T-helper 1 cell treated with Interleukin-12 subunit alpha and Interleukin-12 subunit beta and Interleukin-4 antibody, amounts not matched to agents 30 ng/mL and 1 ng/mL, for 36 hours (primary cell): ENCODE measurements around the gene HGFAC. TPM values are rescaled to one million over a fixed set of nuclear protein-coding genes. Genes with fewer than 3 reads are reported as not detected.

Experiments used
- intact Hi-C: fragments of 100-400 bp; cut with micrococcal nuclease; formaldehyde crosslinking; loops from one replicate; pipeline ENCODE4 v1.15.1; 2024
- total RNA-seq: library from RNA; stranded (reverse); gene quantifications from 2 replicates; pipeline ENCODE4 v1.2.3, GENCODE V29; 2022

HGFAC gene
- total RNA-seq, 1 donor from 2014 or later, result not detected

GRCh38 chr4:3423952-3424351 is 17.8 kb upstream of the HGFAC start:
- intact Hi-C loops, result no loop called here

- intact Hi-C loops, result no loop called here
Measured at GRCh38 chr4:3424522-3425095, 17.2 kb upstream of the HGFAC start.

- intact Hi-C loops, result no loop called here
Measured at GRCh38 chr4:3426465-3427133, 15.2 kb upstream of the HGFAC start.

- intact Hi-C loops, result no loop called here
Measured at GRCh38 chr4:3427134-3427476, 14.7 kb upstream of the HGFAC start.

- intact Hi-C loops, result no loop called here
Measured at GRCh38 chr4:3427706-3428446, 13.9 kb upstream of the HGFAC start.

GRCh38 chr4:3429651-3430050 is 12.1 kb upstream of the HGFAC start:
- intact Hi-C loops, result no loop called here

- intact Hi-C loops, result no loop called here
Measured at GRCh38 chr4:3430524-3430923, 11.2 kb upstream of the HGFAC start.

GRCh38 chr4:3431446-3431993 is 10.2 kb upstream of the HGFAC start:
- intact Hi-C loops, result no loop called here

- intact Hi-C loops, result no loop called here
Measured at GRCh38 chr4:3432381-3432790, 9.4 kb upstream of the HGFAC start.

GRCh38 chr4:3433138-3433869 is 8.5 kb upstream of the HGFAC start:
- intact Hi-C loops, result no loop called here

- intact Hi-C loops, result no loop called here
Measured at GRCh38 chr4:3434881-3435685, 6.7 kb upstream of the HGFAC start.

GRCh38 chr4:3435686-3435956 is 6.1 kb upstream of the HGFAC start:
- intact Hi-C loops, result no loop called here

GRCh38 chr4:3436048-3436797 is 5.5 kb upstream of the HGFAC start:
- intact Hi-C loops, result no loop called here

GRCh38 chr4:3436798-3437581 is 4.8 kb upstream of the HGFAC start:
- intact Hi-C loops, result no loop called here

- intact Hi-C loops, result no loop called here
Measured at GRCh38 chr4:3437582-3437936, 4.2 kb upstream of the HGFAC start.

GRCh38 chr4:3437998-3438846 is 3.5 kb upstream of the HGFAC start:
- intact Hi-C loops, result no loop called here

GRCh38 chr4:3438847-3439180 is 3.0 kb upstream of the HGFAC start:
- intact Hi-C loops, result no loop called here

GRCh38 chr4:3439391-3439790 is 2.4 kb upstream of the HGFAC start:
- intact Hi-C loops, result no loop called here

GRCh38 chr4:3440011-3440410 is 1.8 kb upstream of the HGFAC start:
- intact Hi-C loops, result no loop called here
